ENCODE measurements around the gene POLD4. TPM values are rescaled to one million over a fixed set of nuclear protein-coding genes. Genes with fewer than 3 reads are reported as not detected.

Gene POLD4
- total and polyA plus RNA-seq, 2 donors (not counting 3 experiments of a cell fraction or from before 2014, with no cell fraction given) = 50.1 to 204 TPM

DNA sequence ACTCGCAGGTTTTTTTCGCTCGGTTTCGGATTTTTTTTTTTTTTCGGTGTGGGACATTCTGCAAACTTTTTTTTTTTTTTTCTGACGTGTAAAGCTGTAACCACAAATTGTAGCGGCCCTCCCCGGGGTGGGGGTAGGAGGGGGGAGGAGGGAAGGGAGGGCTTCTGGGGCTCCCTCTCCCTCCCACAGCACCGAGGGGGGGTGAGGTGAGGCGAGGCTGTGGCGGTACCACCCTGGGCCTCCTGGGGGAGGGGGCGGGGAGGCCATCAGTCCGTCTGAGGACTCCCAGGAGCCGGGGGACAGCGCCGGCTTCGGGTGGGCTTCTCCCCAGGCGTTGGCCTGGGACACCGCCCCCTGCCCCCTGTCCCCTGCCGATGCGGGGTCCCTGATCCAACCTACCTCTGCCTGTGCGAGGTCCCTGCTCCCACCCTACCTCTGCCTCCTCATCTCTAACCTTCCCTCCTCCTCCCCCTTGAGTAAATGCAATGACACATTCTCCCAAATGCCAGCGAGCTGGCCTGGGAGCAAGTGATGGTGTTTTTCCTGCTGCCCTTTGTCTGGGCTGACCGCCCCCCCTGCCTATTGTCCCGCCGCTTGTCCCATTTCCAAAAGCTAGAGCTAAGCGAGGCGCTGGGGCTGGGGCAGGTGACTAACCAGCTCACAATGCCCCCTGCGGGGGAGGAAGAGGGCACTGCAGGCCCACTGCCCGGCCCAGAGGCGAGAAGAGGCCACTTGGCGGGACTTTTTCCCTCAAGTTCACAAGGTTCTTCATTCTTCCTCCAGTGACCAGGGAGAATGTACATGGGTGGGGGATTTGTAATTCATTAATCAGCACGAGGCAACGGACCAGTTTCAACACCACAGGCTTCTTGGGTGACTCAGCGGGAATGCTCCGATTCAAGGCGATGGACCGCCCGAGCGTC is 20.6 kb upstream of the POLD4 start:
- BruUV-seq (replicated peaks) = no TSS peak
- dilution Hi-C loops (cut with MboI; ENCODE audit: extremely low pct_ligation_motif_present, low sequenced_read_pairs) (no loop called here), intact Hi-C loops (cut with micrococcal nuclease) (loop anchor here (1.0 kb wide), 2 partner anchors 17 to 86 kb away; no protein-coding TSS in a partner anchor)
- H2AFZ ChIP-seq (ENCODE audit: low read depth, low read length) = peak overlapping the region; percentile 30
- peak overlapping the region; percentile 51 to 86 (median 64) for H3K4me3 ChIP-seq (replicated peaks in 1 of 3; ENCODE audit: insufficient read depth in 1 of 3, low read depth in 1 of 3, low read length in 3 of 3)
- ChIA-PET CTCF (interaction anchor here (0.6 to 19.7 kb wide), 15 partner anchors 7 to 313 kb away, joined by 3 to 1051 read pairs (median 5); partner anchors contain the start of genes POLD4, PPP1CA and RAD9A), POLR2A (interaction anchor here (0.6 to 1.4 kb wide), 2 partner anchors 17 to 28 kb away, joined by 3 to 4 read pairs; partner anchors contain the start of gene PPP1CA)
- H3K9me3 ChIP-seq (replicated peaks; ENCODE audit: control insufficient read depth, insufficient read depth, low read length) = no peaks in the 10 kb centered on the region
- H4K20me1 ChIP-seq (replicated peaks; ENCODE audit: control insufficient read depth, extremely low read depth, insufficient read depth, low read length) = no peaks in the 10 kb centered on the region
- H3K79me2 ChIP-seq (ENCODE audit: control insufficient read depth, insufficient read depth, low read length) = peaks cover 14% of the 10 kb centered on the region
- H3K27me3 ChIP-seq (ENCODE audit: control insufficient read depth in 2 of 2, insufficient read depth in 2 of 2, low read length in 2 of 2) = peaks cover 0 to 3% of the 10 kb centered on the region in 2 experiments
- H3K27ac ChIP-seq (ENCODE audit: insufficient read depth, low read depth, low read length) = peak overlapping the region; percentile 63
- H3K4me1 ChIP-seq (ENCODE audit: control insufficient read depth, extremely low read depth, insufficient read depth, low read length) = peaks cover 38% of the 10 kb centered on the region
- peak overlapping the region; percentile 67 for H3K9ac ChIP-seq (replicated peaks; ENCODE audit: extremely low read depth, insufficient read depth, low read length)
- no peaks in the 10 kb centered on the region for H3K9me1 ChIP-seq (replicated peaks; ENCODE audit: control insufficient read depth, extremely low read depth, insufficient read depth, low read length)
- FAIRE-seq = peak; percentile 90
- H3K36me3 ChIP-seq (ENCODE audit: control insufficient read depth in 2 of 2, extremely low read depth in 1 of 2, insufficient read depth in 2 of 2, low read length in 2 of 2) = no peaks in the 10 kb centered on the region
- TF ChIP-seq EZH2 (IDR thresholded peaks at IDR 0.05; ENCODE audit: borderline replicate concordance, low read depth, low read length, severe bottlenecking) = no peak
- peak; percentile 58 for TF ChIP-seq POLR2A (IDR thresholded peaks at IDR 0.05; ENCODE audit: low read depth, low read length)
- TF ChIP-seq GATA2 (IDR thresholded peaks at IDR 0.05; ENCODE audit: insufficient read depth, insufficient read length, low read depth, low read length) = no peak
- TF ChIP-seq FOS (IDR thresholded peaks at IDR 0.05; ENCODE audit: borderline replicate concordance, insufficient read depth, low read length) = peak; percentile 43
- TF ChIP-seq, protein P1, sequence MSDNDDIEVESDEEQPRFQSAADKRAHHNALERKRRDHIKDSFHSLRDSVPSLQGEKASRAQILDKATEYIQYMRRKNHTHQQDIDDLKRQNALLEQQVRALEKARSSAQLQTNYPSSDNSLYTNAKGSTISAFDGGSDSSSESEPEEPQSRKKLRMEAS (IDR thresholded peaks at IDR 0.05; ENCODE audit: insufficient read depth, insufficient read length) = no peak
- no peak for TF ChIP-seq MYC (IDR thresholded peaks at IDR 0.05; ENCODE audit: low read depth, low read length)
- TF ChIP-seq, protein P2, sequence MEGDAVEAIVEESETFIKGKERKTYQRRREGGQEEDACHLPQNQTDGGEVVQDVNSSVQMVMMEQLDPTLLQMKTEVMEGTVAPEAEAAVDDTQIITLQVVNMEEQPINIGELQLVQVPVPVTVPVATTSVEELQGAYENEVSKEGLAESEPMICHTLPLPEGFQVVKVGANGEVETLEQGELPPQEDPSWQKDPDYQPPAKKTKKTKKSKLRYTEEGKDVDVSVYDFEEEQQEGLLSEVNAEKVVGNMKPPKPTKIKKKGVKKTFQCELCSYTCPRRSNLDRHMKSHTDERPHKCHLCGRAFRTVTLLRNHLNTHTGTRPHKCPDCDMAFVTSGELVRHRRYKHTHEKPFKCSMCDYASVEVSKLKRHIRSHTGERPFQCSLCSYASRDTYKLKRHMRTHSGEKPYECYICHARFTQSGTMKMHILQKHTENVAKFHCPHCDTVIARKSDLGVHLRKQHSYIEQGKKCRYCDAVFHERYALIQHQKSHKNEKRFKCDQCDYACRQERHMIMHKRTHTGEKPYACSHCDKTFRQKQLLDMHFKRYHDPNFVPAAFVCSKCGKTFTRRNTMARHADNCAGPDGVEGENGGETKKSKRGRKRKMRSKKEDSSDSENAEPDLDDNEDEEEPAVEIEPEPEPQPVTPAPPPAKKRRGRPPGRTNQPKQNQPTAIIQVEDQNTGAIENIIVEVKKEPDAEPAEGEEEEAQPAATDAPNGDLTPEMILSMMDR (IDR thresholded peaks at IDR 0.05; ENCODE audit: extremely low read depth in 1 of 2, insufficient read depth in 1 of 2, low read depth in 1 of 2, low read length in 2 of 2) = peak; percentile 60 to 79
- peak; percentile 62 for TF ChIP-seq POLR2AphosphoS5 (IDR thresholded peaks at IDR 0.05; ENCODE audit: insufficient read depth, low read depth, low read length)
- no peak for TF ChIP-seq JUN (IDR thresholded peaks at IDR 0.05; ENCODE audit: borderline replicate concordance, insufficient read depth, insufficient read length, low read depth)
- peak overlapping the region; percentile 64 for H3K4me2 ChIP-seq (ENCODE audit: insufficient read depth, low read length)
- peak; percentile 82 for DNase-seq (ENCODE audit: low read depth, low spot score)
